Measurements from ENCODE around the gene NUDT21. TPM values are rescaled to one million over a fixed set of nuclear protein-coding genes. Genes with fewer than 3 reads are reported as not detected.

NUDT21 gene
- total and polyA plus RNA-seq, 2 of the 4 experiments (the other 2 are of a cell fraction) = 52.4 to 166 TPM

- no peak overlapping the region for H2BK120ac ChIP-seq (ENCODE audit: low read depth, low read length)
- ChIA-PET POLR2A (ENCODE audit: unreplicated experiment) (no interaction called here), CTCF (no interaction called here)
- DNase-seq = no peak
- no peak overlapping the region for H3K56ac ChIP-seq (ENCODE audit: extremely low read depth, insufficient read depth, low read length)
- intact Hi-C loops (cut with micrococcal nuclease) = no loop called here
- no peaks in the 10 kb centered on the region for H4K20me1 ChIP-seq (ENCODE audit: insufficient read depth, low read length)
- H3K9ac ChIP-seq (ENCODE audit: low read depth, low read length) = no peak overlapping the region
- no peak overlapping the region for H3K4me2 ChIP-seq (ENCODE audit: low read depth, low read length)
- H3K4me3 ChIP-seq (ENCODE audit: insufficient read depth, low read depth, low read length) = no peak overlapping the region
- no peaks in the 10 kb centered on the region for H3K9me1 ChIP-seq (ENCODE audit: insufficient read depth, low read length)
- no peaks in the 10 kb centered on the region for H3K4me1 ChIP-seq (ENCODE audit: control insufficient read depth, insufficient read depth, low read length)
- H4K91ac ChIP-seq (ENCODE audit: insufficient read depth, low read depth, low read length) = no peak overlapping the region
- H3K23ac ChIP-seq (ENCODE audit: low read depth, low read length) = no peak overlapping the region
- H3K14ac ChIP-seq (replicated peaks; ENCODE audit: low read depth, low read length) = no peak overlapping the region
- H2AFZ ChIP-seq (replicated peaks; ENCODE audit: low read length, poor library complexity) = no peak overlapping the region
- H2AK9ac ChIP-seq (replicated peaks; ENCODE audit: low read depth, low read length, poor library complexity) = no peak overlapping the region
- peaks cover 3 to 7% of the 10 kb centered on the region in 2 experiments; a peak in 3 of 4 replicates for H3K79me1 ChIP-seq (ENCODE audit: low read depth in 1 of 2, low read length in 2 of 2)
- H4K5ac ChIP-seq (ENCODE audit: low read depth, low read length) = no peak overlapping the region
- ATAC-seq (ENCODE audit: low read depth) = no peak
- no peak overlapping the region for H3K4ac ChIP-seq (ENCODE audit: low read depth, low read length)
- no peak overlapping the region for H3K27ac ChIP-seq (ENCODE audit: insufficient read depth, low read length)
- H4K8ac ChIP-seq (ENCODE audit: low read depth in 2 of 2, low read length in 2 of 2) = no peak overlapping the region
- H3K36me3 ChIP-seq (ENCODE audit: control insufficient read depth, insufficient read depth, low read length) = peaks cover 45% of the 10 kb centered on the region
- H3K9me3 ChIP-seq (ENCODE audit: control insufficient read depth, insufficient read depth, low read length) = no peaks in the 10 kb centered on the region
- no peak overlapping the region for H2BK15ac ChIP-seq (ENCODE audit: low read depth, low read length)
- no peak overlapping the region for H2BK20ac ChIP-seq (ENCODE audit: low read depth, low read length)
- dilution Hi-C loops (cut with HindIII; ENCODE audit: low sequenced_read_pairs, unreplicated experiment) = no loop called here
- in situ Hi-C loops (cut with MboI; ENCODE audit: low sequenced_read_pairs) = no loop called here
- TF ChIP-seq SMC3 (IDR thresholded peaks at IDR 0.05; ENCODE audit: low read depth, low read length) (no peak), MAFK (IDR thresholded peaks at IDR 0.05; ENCODE audit: low read depth, low read length) (peak; percentile 57)
- H2AK5ac ChIP-seq (ENCODE audit: low read depth, low read length) = no peak overlapping the region
- no TSS peak for BruUV-seq (replicated peaks)
- no peaks in the 10 kb centered on the region for H3K27me3 ChIP-seq (ENCODE audit: control insufficient read depth, insufficient read depth, low read length)
- no peak overlapping the region for H2BK5ac ChIP-seq (ENCODE audit: low read depth, low read length, poor library complexity, severe bottlenecking)
- no peak overlapping the region for H3K18ac ChIP-seq (ENCODE audit: low read depth, low read length)
Observed at GRCh38 chr16:56468800-56469199, 17.7 kb upstream of the NUDT21 start.

Data from IMR-90 (cell line).